ENCODE results near the gene CSNK1A1L. TPM values are rescaled to one million over a fixed set of nuclear protein-coding genes. Genes with fewer than 3 reads are reported as not detected.

Gene CSNK1A1L
- polyA plus RNA-seq, 2 donors: not detected

Other genes with a start within 250 kb of the CSNK1A1L start
- gene SMAD9, start 185.4 kb downstream of the CSNK1A1L start, polyA plus RNA-seq: 1 to 10 TPM in 1 of 2 donors, under 1 TPM in 1; 0.51 to 1.2 TPM
- gene ALG5, start 106.3 kb downstream of the CSNK1A1L start, polyA plus RNA-seq: 10 to 100 TPM; 17.0 to 26.2 TPM
- 10 to 100 TPM; 27.6 to 37.6 TPM for gene EXOSC8, start 104.9 kb downstream of the CSNK1A1L start, polyA plus RNA-seq
- 10 to 100 TPM; 16.2 to 16.6 TPM for gene SUPT20H, start 46.0 kb downstream of the CSNK1A1L start, polyA plus RNA-seq

Data from esophagus (tissue), 2 donors.